ENCODE measurements around the gene CA12. TPM values are rescaled to one million over a fixed set of nuclear protein-coding genes. Genes with fewer than 3 reads are reported as not detected.

Gene CA12
- total and polyA plus RNA-seq, 2 donors (not counting 3 experiments of a cell fraction or from before 2014, with no cell fraction given): 1.1 to 5.9 TPM

DNA sequence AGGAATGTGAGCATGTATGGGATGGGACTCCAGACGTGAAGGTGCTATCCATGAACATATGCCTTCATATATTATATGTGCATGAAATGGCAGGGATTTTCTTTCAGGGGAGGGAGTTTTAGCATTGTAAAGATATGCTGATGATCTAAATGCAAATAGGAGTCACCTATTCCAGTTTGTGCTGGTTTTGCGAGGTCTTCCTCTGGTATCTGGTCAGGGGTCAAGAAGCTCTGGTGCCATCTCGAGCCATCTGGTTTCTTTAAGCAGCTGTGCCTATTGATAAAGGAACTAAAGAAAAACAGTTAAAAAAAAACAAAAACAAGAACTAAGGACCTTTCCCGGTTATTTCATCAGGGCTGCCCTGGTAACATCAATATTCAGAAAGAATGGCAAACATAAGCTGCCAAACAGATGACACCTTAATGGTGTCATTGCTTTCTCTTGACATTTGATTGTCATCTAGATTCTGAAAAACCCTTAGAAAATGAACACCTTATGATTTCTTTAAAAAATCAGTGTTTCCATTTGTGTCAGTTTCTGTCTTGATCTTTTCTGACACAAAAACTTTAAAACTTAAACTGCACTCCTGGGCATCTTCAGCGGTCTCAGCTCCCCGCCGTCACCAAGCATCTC lies 81.6 kb downstream of the CA12 start:
- TF ChIP-seq, protein P1, sequence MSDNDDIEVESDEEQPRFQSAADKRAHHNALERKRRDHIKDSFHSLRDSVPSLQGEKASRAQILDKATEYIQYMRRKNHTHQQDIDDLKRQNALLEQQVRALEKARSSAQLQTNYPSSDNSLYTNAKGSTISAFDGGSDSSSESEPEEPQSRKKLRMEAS (IDR thresholded peaks at IDR 0.05; ENCODE audit: insufficient read depth, insufficient read length): no peak
- TF ChIP-seq POLR2AphosphoS5 (IDR thresholded peaks at IDR 0.05; ENCODE audit: insufficient read depth, low read depth, low read length) (no peak), FOS (IDR thresholded peaks at IDR 0.05; ENCODE audit: borderline replicate concordance, insufficient read depth, low read length) (no peak), GATA2 (IDR thresholded peaks at IDR 0.05; ENCODE audit: insufficient read depth, insufficient read length, low read depth, low read length) (no peak), JUN (IDR thresholded peaks at IDR 0.05; ENCODE audit: borderline replicate concordance, insufficient read depth, insufficient read length, low read depth) (no peak), EZH2 (IDR thresholded peaks at IDR 0.05; ENCODE audit: borderline replicate concordance, low read depth, low read length, severe bottlenecking) (no peak), MYC (IDR thresholded peaks at IDR 0.05; ENCODE audit: low read depth, low read length) (no peak), POLR2A (IDR thresholded peaks at IDR 0.05; ENCODE audit: low read depth, low read length) (no peak), CTCF (IDR thresholded peaks at IDR 0.05; ENCODE audit: extremely low read depth in 1 of 2, insufficient read depth in 1 of 2, low read depth in 1 of 2, low read length in 2 of 2) (no peak)
- no peaks in the 10 kb centered on the region for H3K4me1 ChIP-seq (ENCODE audit: control insufficient read depth, extremely low read depth, insufficient read depth, low read length)
- no TSS peak for BruUV-seq (replicated peaks)
- no peak overlapping the region for H3K9ac ChIP-seq (replicated peaks; ENCODE audit: extremely low read depth, insufficient read depth, low read length)
- dilution Hi-C loops (cut with MboI; ENCODE audit: extremely low pct_ligation_motif_present, low sequenced_read_pairs) (no loop called here), intact Hi-C loops (cut with micrococcal nuclease) (no loop called here)
- no peaks in the 10 kb centered on the region for H3K9me1 ChIP-seq (replicated peaks; ENCODE audit: control insufficient read depth, extremely low read depth, insufficient read depth, low read length)
- ChIA-PET POLR2A (no interaction called here), CTCF (no interaction called here)
- no peak overlapping the region for H2AFZ ChIP-seq (ENCODE audit: low read depth, low read length)
- H3K4me3 ChIP-seq (replicated peaks in 1 of 3; ENCODE audit: insufficient read depth in 1 of 3, low read depth in 1 of 3, low read length in 3 of 3): no peak overlapping the region
- H3K79me2 ChIP-seq (ENCODE audit: control insufficient read depth, insufficient read depth, low read length): no peaks in the 10 kb centered on the region
- no peak overlapping the region for H3K27ac ChIP-seq (ENCODE audit: insufficient read depth, low read depth, low read length)
- H4K20me1 ChIP-seq (replicated peaks; ENCODE audit: control insufficient read depth, extremely low read depth, insufficient read depth, low read length): no peaks in the 10 kb centered on the region
- H3K27me3 ChIP-seq (ENCODE audit: control insufficient read depth in 2 of 2, insufficient read depth in 2 of 2, low read length in 2 of 2): no peaks in the 10 kb centered on the region
- no peak overlapping the region for H3K4me2 ChIP-seq (ENCODE audit: insufficient read depth, low read length)
- H3K36me3 ChIP-seq (ENCODE audit: control insufficient read depth in 2 of 2, extremely low read depth in 1 of 2, insufficient read depth in 2 of 2, low read length in 2 of 2): peaks cover 0 to 6% of the 10 kb centered on the region in 2 experiments
- H3K9me3 ChIP-seq (replicated peaks; ENCODE audit: control insufficient read depth, insufficient read depth, low read length): no peaks in the 10 kb centered on the region
- no peak for FAIRE-seq
- no peak for DNase-seq (ENCODE audit: low read depth, low spot score)

Data from endothelial cell of umbilical vein (primary cell).